Kidney epithelial cell (primary cell): Measurements from ENCODE around the gene H2AZ2. TPM values are rescaled to one million over a fixed set of nuclear protein-coding genes. Genes with fewer than 3 reads are reported as not detected.
"Not testable (repeated sequence)": the region's sequence is repeated elsewhere in the genome, so short reads cannot be mapped to it uniquely, and the experiment has no call there.

ENCODE experiments used
- DNase-seq: peaks from one replicate; pipeline ENCODE4 v3.0.0-alpha.2; 2010; ENCODE audit warnings: low read depth
- H3K27me3 ChIP-seq: 2 replicates; pipeline ENCODE4 v1.6.0; 2011; ENCODE audit warnings: low read length; ENCODE audit not compliant: control insufficient read depth, insufficient read depth
- H3K36me3 ChIP-seq: 2 replicates; pipeline ENCODE4 v1.5.1; 2011; ENCODE audit warnings: low read length; ENCODE audit not compliant: control insufficient read depth, insufficient read depth
- H3K4me3 ChIP-seq: 2 replicates; pipeline ENCODE4 v1.5.1; 2011; ENCODE audit warnings: low read depth, mild to moderate bottlenecking, control low read depth, low read length
- total RNA-seq: library from RNA; depleted of rRNA; stranded (reverse); fragments of >200 nt; gene quantifications from 2 replicates; pipeline ENCODE4 v1.2.3, GENCODE V29; 2015
- TF ChIP-seq, protein P1 (sequence below): IDR thresholded peaks from 2 replicates; pipeline ENCODE4 v1.5.1; 2011; ENCODE audit warnings: mild to moderate bottlenecking, moderate library complexity, low read length, control low read depth, inconsistent platforms; ENCODE audit not compliant: insufficient read depth, poor library complexity, severe bottlenecking

Gene H2AZ2
- total RNA-seq, 1 donor from 2014 or later: 148 TPM

DNA sequence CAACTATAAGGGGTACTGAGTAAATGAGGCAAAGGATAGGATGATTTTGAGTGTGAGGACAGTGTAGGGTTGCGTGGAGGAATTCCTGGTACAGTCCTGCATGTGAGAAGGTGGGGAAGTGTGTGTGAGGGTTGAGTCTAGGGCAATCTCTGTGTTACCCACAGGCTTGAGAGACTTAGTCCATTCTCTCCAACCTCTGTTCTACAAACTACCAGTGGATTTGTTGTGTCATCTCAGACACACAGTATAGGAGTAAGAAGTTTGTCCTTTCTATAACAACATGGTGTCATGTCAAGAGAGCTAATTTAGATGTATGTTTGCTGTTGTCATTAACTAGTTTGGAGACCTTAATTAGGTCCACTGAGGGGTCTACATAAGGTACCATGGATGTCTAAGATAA, 24.9 kb upstream of the H2AZ2 start:
- TF ChIP-seq, protein P1, sequence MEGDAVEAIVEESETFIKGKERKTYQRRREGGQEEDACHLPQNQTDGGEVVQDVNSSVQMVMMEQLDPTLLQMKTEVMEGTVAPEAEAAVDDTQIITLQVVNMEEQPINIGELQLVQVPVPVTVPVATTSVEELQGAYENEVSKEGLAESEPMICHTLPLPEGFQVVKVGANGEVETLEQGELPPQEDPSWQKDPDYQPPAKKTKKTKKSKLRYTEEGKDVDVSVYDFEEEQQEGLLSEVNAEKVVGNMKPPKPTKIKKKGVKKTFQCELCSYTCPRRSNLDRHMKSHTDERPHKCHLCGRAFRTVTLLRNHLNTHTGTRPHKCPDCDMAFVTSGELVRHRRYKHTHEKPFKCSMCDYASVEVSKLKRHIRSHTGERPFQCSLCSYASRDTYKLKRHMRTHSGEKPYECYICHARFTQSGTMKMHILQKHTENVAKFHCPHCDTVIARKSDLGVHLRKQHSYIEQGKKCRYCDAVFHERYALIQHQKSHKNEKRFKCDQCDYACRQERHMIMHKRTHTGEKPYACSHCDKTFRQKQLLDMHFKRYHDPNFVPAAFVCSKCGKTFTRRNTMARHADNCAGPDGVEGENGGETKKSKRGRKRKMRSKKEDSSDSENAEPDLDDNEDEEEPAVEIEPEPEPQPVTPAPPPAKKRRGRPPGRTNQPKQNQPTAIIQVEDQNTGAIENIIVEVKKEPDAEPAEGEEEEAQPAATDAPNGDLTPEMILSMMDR: no peak
- no peak for DNase-seq
- H3K27me3 ChIP-seq: no peaks in the 10 kb centered on the region
- H3K4me3 ChIP-seq: no peak overlapping the region
- no peaks in the 10 kb centered on the region for H3K36me3 ChIP-seq

GRCh38 chr7:44871918-44872317, 24.0 kb upstream of the H2AZ2 start:
- not testable (repeated sequence) for DNase-seq, H3K4me3 ChIP-seq, H3K36me3 ChIP-seq, H3K27me3 ChIP-seq

GRCh38 chr7:44870780-44871179, 22.9 kb upstream of the H2AZ2 start:
- H3K4me3 ChIP-seq, H3K36me3 ChIP-seq, DNase-seq, H3K27me3 ChIP-seq: not testable (repeated sequence)

DNA sequence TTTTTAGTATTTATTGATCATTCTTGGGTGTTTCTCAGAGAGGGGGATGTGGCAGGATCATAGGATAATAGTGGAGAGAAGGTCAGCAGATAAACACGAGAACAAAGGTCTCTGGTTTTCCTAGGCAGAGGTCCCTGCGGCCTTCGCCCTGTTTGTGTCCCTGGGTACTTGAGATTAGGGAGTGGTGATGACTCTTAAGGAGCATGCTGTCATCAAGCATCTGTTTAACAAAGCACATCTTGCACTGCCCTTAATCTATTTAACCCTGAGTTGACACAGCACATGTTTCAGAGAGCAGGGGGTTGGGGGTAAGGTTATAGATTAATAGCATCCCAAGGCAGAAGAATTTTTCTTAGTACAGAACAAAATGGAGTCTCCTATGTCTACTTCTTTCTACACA, 22.4 kb upstream of the H2AZ2 start:
- not testable (repeated sequence) for DNase-seq, H3K27me3 ChIP-seq, H3K4me3 ChIP-seq, H3K36me3 ChIP-seq

DNA sequence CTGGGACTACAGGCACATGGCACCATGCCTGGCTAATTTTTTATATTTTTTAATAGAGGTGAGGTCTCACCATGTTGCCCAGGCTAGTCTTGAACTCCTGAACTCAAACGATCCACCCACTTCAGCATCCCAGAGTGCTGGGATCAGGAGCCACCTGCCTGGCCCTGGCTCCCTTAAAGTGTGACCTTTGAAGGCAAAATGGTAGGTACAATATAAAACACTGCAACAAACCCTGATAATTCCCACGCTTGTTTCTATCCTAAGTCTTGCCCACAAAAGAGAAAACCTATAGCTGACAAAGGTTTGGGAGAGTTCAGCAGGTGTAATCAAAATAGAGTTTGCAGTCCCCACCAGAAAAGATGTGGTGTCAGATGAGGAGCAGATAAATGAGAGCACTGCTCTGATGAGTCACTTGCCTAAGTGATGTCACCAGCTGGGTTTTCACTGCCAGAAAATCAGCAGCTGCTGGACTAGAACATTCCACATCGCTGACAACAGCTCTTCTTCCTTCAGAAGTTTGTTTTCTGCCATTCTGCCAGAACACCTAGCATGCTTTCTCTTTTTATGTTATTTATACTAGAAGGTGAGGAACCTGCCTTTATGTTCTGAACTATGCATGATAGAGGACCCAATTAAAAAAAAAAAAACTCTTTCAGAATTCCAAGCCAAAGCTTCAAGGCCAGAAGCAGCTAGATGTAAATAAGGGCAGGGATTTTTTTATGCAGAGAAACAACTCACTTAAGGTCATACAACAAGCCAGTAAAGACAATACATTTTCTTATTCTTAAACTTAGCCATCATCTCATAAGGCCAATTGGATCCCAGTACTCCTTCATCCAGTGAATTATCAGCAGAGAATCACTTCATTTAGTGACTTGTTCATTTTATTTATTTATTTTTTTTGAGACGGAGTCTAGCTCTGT, 19.4 kb upstream of the H2AZ2 start:
- TF ChIP-seq, protein P1: no peak
- peak; percentile 80 for DNase-seq
- no peaks in the 10 kb centered on the region for H3K27me3 ChIP-seq
- H3K4me3 ChIP-seq: no peak overlapping the region
- no peaks in the 10 kb centered on the region for H3K36me3 ChIP-seq

- not testable (repeated sequence) for H3K27me3 ChIP-seq, H3K36me3 ChIP-seq, H3K4me3 ChIP-seq, DNase-seq
These were observed 14.1 kb upstream of the H2AZ2 start for GRCh38 chr7:44861949-44862348.

GRCh38 chr7:44858161-44858560, 10.3 kb upstream of the H2AZ2 start:
- no peak overlapping the region for H3K4me3 ChIP-seq
- TF ChIP-seq, protein P1: no peak
- no peak for DNase-seq
- H3K36me3 ChIP-seq: no peaks in the 10 kb centered on the region
- no peaks in the 10 kb centered on the region for H3K27me3 ChIP-seq

- TF ChIP-seq, protein P1: no peak
- H3K27me3 ChIP-seq: no peaks in the 10 kb centered on the region
- DNase-seq: no peak
- no peaks in the 10 kb centered on the region for H3K36me3 ChIP-seq
- H3K4me3 ChIP-seq: no peak overlapping the region
These were observed 6.9 kb upstream of the H2AZ2 start for GRCh38 chr7:44854644-44855364.
